Loucy (cell line): Measurements from ENCODE around the gene VCAM1.

Experiments used
- EZH2phosphoT487 ChIP-seq: fragments of 200-600 bp; IDR thresholded peaks from 2 replicates; pipeline ENCODE4 v1.6.1; 2018; ENCODE audit warnings: antibody characterized with exemption, mild to moderate bottlenecking, moderate library complexity, borderline replicate concordance
- TF ChIP-seq, protein P1 (sequence below): fragments of 200-600 bp; sonication (generic); conservative IDR thresholded peaks from 2 replicates; pipeline ENCODE4 v1.5.1; 2014; ENCODE audit warnings: mild to moderate bottlenecking, antibody characterized with exemption, low read length

DNA sequence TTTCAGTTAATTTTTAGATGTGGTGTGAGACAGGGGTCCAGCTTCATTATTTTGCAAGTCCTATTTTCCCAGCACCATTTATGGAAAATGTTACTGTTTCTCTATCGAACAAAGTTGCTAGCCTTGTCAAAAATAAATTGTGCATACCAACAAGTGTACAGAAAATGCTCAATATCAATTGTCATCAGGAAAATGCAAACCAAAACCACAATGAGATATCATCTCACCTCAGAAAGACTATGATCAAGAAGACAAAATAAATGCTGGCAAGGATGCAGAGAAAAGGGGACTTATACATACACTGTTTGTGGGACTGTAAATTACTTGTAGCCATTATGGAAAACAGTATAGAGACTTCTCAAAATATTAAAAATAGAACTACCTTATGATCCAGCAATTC lies 54.8 kb downstream of the VCAM1 start:
- TF ChIP-seq, protein P1, sequence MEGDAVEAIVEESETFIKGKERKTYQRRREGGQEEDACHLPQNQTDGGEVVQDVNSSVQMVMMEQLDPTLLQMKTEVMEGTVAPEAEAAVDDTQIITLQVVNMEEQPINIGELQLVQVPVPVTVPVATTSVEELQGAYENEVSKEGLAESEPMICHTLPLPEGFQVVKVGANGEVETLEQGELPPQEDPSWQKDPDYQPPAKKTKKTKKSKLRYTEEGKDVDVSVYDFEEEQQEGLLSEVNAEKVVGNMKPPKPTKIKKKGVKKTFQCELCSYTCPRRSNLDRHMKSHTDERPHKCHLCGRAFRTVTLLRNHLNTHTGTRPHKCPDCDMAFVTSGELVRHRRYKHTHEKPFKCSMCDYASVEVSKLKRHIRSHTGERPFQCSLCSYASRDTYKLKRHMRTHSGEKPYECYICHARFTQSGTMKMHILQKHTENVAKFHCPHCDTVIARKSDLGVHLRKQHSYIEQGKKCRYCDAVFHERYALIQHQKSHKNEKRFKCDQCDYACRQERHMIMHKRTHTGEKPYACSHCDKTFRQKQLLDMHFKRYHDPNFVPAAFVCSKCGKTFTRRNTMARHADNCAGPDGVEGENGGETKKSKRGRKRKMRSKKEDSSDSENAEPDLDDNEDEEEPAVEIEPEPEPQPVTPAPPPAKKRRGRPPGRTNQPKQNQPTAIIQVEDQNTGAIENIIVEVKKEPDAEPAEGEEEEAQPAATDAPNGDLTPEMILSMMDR: no peak
- no peak for TF ChIP-seq EZH2phosphoT487
